GM23338 (cell line): Measurements from ENCODE around the gene SEC23IP. TPM values are rescaled to one million over a fixed set of nuclear protein-coding genes. Genes with fewer than 3 reads are reported as not detected.

Source experiments
- ATAC-seq: fragments of 200-7000 bp; cut with Tn5 transposase; 3 replicates; pipeline ENCODE4 v1.9.1; 2020
- DNase-seq: peaks from one replicate; pipeline ENCODE4 v3.0.0-alpha.2; 2015; ENCODE audit warnings: low spot score
- H2AFZ ChIP-seq: fragments of 200-600 bp; sonication (generic); 2 replicates; pipeline ENCODE4 v1.8.0; 2016; ENCODE audit warnings: antibody characterized with exemption, mild to moderate bottlenecking, moderate library complexity
- H3F3A ChIP-seq: fragments of 200-600 bp; sonication (generic); replicated peaks from 2 replicates; pipeline ENCODE4 v1.8.0; 2017; ENCODE audit warnings: antibody characterized with exemption, mixed run types, low read depth
- H3K27ac ChIP-seq: fragments of 200-600 bp; sonication (generic); 2 replicates; pipeline ENCODE4 v1.6.1; 2016; ENCODE audit warnings: low read depth
- H3K27me3 ChIP-seq: fragments of 200-600 bp; sonication (generic); 2 replicates; pipeline ENCODE4 v1.8.0; 2016; ENCODE audit warnings: mild to moderate bottlenecking, mixed run types, moderate library complexity; ENCODE audit not compliant: insufficient read depth
- H3K36me3 ChIP-seq: fragments of 200-600 bp; sonication (generic); 2 replicates; pipeline ENCODE4 v1.8.0; 2016; ENCODE audit warnings: mild to moderate bottlenecking; ENCODE audit not compliant: insufficient read depth
- H3K4me1 ChIP-seq: fragments of 200-600 bp; sonication (generic); 2 replicates; pipeline ENCODE4 v1.8.0; 2016; ENCODE audit warnings: mild to moderate bottlenecking, moderate library complexity; ENCODE audit not compliant: insufficient read depth
- H3K4me2 ChIP-seq: fragments of 200-600 bp; sonication (generic); 2 replicates; pipeline ENCODE4 v1.7.1; 2017; ENCODE audit warnings: mixed run types
- H3K4me3 ChIP-seq: fragments of 200-600 bp; sonication (generic); 2 replicates; pipeline ENCODE4 v1.6.1; 2016; ENCODE audit warnings: mixed run types
- H3K79me2 ChIP-seq: fragments of 200-600 bp; sonication (generic); replicated peaks from 2 replicates; pipeline ENCODE4 v1.8.0; 2017; ENCODE audit warnings: mild to moderate bottlenecking; ENCODE audit not compliant: insufficient read depth
- H3K9me2 ChIP-seq: fragments of 200-600 bp; sonication (generic); 2 replicates; pipeline ENCODE4 v1.8.0; 2017; ENCODE audit not compliant: insufficient read depth
- H4K20me1 ChIP-seq: fragments of 200-600 bp; sonication (generic); replicated peaks from 2 replicates; pipeline ENCODE4 v1.8.0; 2017; ENCODE audit warnings: mild to moderate bottlenecking; ENCODE audit not compliant: insufficient read depth
- H3K27ac Mint-ChIP-seq: 2 replicates; pipeline ENCODE4 v1.8.0; 2020; ENCODE audit warnings: inconsistent platforms, mild to moderate bottlenecking, moderate library complexity, mixed read lengths
- H3K27me3 Mint-ChIP-seq: 3 replicates; pipeline ENCODE4 v1.8.0; 2022; ENCODE audit warnings: low read depth, mild to moderate bottlenecking, moderate library complexity, mixed read lengths, inconsistent platforms; ENCODE audit not compliant: insufficient read depth, poor library complexity
- H3K36me3 Mint-ChIP-seq: 3 replicates; pipeline ENCODE4 v1.8.0; 2021; ENCODE audit warnings: low read depth, mild to moderate bottlenecking, inconsistent platforms, moderate library complexity, mixed read lengths
- H3K4me1 Mint-ChIP-seq: 3 replicates; pipeline ENCODE4 v1.8.0; 2020; ENCODE audit warnings: mild to moderate bottlenecking, inconsistent platforms, mixed read lengths
- H3K4me3 Mint-ChIP-seq: 3 replicates; pipeline ENCODE4 v1.8.0; 2021; ENCODE audit warnings: moderate library complexity, mild to moderate bottlenecking, inconsistent platforms, mixed read lengths
- H3K9me3 Mint-ChIP-seq: 3 replicates; pipeline ENCODE4 v1.8.0; 2020; ENCODE audit warnings: moderate library complexity, mild to moderate bottlenecking, inconsistent platforms, mixed read lengths
- CREB1 ChIP-seq: fragments of 250-450 bp; sonication (Bioruptor Pico); IDR thresholded peaks from 2 replicates; pipeline ENCODE4 v1.5.0; 2020; ENCODE audit warnings: low read depth, mild to moderate bottlenecking, moderate library complexity
- EZH2phosphoT487 ChIP-seq: fragments of 200-600 bp; sonication (generic); IDR thresholded peaks from one replicate; pipeline ENCODE4 v1.8.1; 2018; ENCODE audit warnings: antibody characterized with exemption; ENCODE audit not compliant: unreplicated experiment
- NANOG ChIP-seq: IDR thresholded peaks from 2 replicates; pipeline ENCODE4 v1.6.1; 2016; ENCODE audit warnings: antibody characterized with exemption, borderline replicate concordance
- STAT1 ChIP-seq: IDR thresholded peaks from one replicate; pipeline ENCODE4 v1.6.1; 2016; ENCODE audit warnings: antibody characterized with exemption; ENCODE audit not compliant: unreplicated experiment
- ZNF331 ChIP-seq: fragments of 250-450 bp; sonication (Bioruptor Pico); IDR thresholded peaks from 2 replicates; pipeline ENCODE4 v1.5.0; 2020; ENCODE audit warnings: low read depth, mild to moderate bottlenecking, moderate library complexity
- polyA plus RNA-seq: library from polyadenylated mRNA; unstranded; fragments of >200 nt; fragmentation: Nextera tagmentation; extraction: Ambion mirVana; gene quantifications from 2 replicates; pipeline ENCODE4 v1.2.1, GENCODE V29; 2016
- total RNA-seq: library from RNA; depleted of rRNA; stranded (reverse); fragments of >200 nt; shearing (Covaris generic); gene quantifications from 2 replicates; pipeline ENCODE4 v1.2.3, GENCODE V29; 2014
- TF ChIP-seq, protein P1 (sequence below): fragments of 250-450 bp; sonication (Bioruptor Pico); IDR thresholded peaks from 2 replicates; pipeline ENCODE4 v1.5.0; 2020; ENCODE audit warnings: mild to moderate bottlenecking, moderate library complexity
- TF ChIP-seq, protein P2 (sequence below), 2 experiments: fragments of 200-600 bp in 1 of 2; sonication (generic) in 1 of 2; conservative IDR thresholded peaks; 2 replicates each; pipeline versions ENCODE4 v1.5.1 to v1.6.1; 2016 to 2017; ENCODE audit warnings: antibody characterized with exemption in 2 of 2, low read depth in 2 of 2, mild to moderate bottlenecking in 2 of 2, moderate library complexity in 1 of 2

SEC23IP gene
- total and polyA plus RNA-seq, 2 experiments from 2014 or later, result 35.2 to 35.6 TPM

DNA sequence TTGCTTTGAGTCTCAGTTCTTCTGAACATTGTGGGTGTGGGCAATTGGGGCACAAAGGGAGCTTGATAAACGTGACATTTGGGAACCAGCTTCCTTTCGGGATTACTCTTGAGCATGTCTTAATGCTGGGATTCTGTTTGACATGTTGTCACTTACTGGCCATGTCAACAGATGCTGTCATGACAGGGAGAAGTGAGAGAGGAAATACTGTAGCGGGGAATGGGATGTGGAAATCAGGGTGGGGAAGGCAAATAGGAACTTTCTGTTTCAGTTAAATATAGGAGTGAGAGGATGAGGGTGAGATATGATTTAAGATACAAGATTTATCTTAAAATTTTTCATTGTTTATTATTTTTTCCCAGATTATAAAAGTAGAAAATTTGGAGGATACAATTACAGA lies 83.9 kb downstream of the SEC23IP start (continued):
- TF ChIP-seq, protein P1, sequence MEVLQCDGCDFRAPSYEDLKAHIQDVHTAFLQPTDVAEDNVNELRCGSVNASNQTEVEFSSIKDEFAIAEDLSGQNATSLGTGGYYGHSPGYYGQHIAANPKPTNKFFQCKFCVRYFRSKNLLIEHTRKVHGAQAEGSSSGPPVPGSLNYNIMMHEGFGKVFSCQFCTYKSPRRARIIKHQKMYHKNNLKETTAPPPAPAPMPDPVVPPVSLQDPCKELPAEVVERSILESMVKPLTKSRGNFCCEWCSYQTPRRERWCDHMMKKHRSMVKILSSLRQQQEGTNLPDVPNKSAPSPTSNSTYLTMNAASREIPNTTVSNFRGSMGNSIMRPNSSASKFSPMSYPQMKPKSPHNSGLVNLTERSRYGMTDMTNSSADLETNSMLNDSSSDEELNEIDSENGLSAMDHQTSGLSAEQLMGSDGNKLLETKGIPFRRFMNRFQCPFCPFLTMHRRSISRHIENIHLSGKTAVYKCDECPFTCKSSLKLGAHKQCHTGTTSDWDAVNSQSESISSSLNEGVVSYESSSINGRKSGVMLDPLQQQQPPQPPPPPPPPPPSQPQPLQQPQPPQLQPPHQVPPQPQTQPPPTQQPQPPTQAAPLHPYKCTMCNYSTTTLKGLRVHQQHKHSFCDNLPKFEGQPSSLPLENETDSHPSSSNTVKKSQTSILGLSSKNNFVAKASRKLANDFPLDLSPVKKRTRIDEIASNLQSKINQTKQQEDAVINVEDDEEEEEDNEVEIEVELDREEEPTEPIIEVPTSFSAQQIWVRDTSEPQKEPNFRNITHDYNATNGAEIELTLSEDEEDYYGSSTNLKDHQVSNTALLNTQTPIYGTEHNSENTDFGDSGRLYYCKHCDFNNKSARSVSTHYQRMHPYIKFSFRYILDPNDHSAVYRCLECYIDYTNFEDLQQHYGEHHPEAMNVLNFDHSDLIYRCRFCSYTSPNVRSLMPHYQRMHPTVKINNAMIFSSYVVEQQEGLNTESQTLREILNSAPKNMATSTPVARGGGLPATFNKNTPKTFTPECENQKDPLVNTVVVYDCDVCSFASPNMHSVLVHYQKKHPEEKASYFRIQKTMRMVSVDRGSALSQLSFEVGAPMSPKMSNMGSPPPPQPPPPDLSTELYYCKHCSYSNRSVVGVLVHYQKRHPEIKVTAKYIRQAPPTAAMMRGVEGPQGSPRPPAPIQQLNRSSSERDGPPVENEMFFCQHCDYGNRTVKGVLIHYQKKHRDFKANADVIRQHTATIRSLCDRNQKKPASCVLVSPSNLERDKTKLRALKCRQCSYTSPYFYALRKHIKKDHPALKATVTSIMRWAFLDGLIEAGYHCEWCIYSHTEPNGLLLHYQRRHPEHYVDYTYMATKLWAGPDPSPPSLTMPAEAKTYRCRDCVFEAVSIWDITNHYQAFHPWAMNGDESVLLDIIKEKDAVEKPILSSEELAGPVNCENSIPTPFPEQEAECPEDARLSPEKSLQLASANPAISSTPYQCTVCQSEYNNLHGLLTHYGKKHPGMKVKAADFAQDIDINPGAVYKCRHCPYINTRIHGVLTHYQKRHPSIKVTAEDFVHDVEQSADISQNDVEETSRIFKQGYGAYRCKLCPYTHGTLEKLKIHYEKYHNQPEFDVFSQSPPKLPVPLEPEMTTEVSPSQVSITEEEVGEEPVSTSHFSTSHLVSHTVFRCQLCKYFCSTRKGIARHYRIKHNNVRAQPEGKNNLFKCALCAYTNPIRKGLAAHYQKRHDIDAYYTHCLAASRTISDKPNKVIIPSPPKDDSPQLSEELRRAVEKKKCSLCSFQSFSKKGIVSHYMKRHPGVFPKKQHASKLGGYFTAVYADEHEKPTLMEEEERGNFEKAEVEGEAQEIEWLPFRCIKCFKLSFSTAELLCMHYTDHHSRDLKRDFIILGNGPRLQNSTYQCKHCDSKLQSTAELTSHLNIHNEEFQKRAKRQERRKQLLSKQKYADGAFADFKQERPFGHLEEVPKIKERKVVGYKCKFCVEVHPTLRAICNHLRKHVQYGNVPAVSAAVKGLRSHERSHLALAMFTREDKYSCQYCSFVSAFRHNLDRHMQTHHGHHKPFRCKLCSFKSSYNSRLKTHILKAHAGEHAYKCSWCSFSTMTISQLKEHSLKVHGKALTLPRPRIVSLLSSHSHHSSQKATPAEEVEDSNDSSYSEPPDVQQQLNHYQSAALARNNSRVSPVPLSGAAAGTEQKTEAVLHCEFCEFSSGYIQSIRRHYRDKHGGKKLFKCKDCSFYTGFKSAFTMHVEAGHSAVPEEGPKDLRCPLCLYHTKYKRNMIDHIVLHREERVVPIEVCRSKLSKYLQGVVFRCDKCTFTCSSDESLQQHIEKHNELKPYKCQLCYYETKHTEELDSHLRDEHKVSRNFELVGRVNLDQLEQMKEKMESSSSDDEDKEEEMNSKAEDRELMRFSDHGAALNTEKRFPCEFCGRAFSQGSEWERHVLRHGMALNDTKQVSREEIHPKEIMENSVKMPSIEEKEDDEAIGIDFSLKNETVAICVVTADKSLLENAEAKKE (CRISPR knock-in tag), result no peak
- TF ChIP-seq CREB1, result no peak
- no peak for TF ChIP-seq NANOG

DNA sequence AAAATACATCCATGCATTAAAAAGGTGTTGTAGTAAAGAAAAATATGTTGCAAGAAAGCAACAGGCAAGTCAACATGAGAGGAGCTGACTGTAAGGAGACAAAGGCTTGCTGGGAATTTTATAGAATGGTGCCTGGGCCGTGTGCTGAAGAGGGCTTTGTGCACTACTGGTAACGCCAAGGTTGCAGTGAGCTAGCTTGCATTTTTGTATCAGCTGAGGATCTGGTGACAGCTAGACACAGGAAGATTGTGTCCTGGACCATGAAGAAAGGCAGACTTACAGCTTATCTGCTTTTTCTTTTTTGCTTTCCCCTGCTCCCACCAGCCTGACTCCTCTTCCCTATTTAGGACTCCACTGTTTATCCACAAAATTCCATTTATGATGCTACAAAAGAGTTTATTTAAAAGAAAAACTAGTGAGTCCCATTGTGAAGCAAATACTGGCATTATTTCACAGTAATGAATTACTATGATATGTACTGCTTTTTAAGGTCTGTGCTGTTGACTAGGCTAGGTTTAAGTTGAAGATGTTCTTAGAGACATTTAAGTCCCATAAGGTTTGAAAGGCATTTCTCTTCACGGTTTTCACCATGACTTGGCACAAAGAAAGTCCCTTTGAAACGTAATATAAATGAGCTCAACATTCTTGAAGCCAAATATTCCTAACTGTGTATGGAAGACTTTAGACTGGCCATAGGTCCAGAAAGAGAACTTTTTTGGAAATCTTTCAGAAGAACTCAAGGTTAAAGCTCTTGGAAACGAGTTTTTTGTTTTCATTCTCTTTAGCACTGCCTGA lies 88.6 kb downstream of the SEC23IP start:
- Histone ChIP-seq H3K27me3 (no peaks in the 10 kb centered on the region), H3K79me2 (no peaks in the 10 kb centered on the region), H4K20me1 (no peaks in the 10 kb centered on the region), H3F3A (no peaks in the 10 kb centered on the region), H2AFZ (peak overlapping the region; percentile 8; the same call in 1 of the 2 replicates), H3K4me1 (peaks cover 8% of the 10 kb centered on the region; the same call in 1 of the 2 replicates), H3K4me3 (no peak overlapping the region), H3K36me3 (no peaks in the 10 kb centered on the region), H3K9me2 (0 out of 2 replicates have a peak, but pooled peaks cover 3% of the 10 kb centered on the region), H3K27ac (no peak overlapping the region), H3K4me2 (no peak overlapping the region)
- H3K36me3 Mint-ChIP-seq, result no peaks in the 10 kb centered on the region
- ATAC-seq, result no peak
- H3K27me3 Mint-ChIP-seq, result no peaks in the 10 kb centered on the region
- H3K4me1 Mint-ChIP-seq, result peaks cover 7% of the 10 kb centered on the region
- no peak for DNase-seq
- no peak overlapping the region for H3K4me3 Mint-ChIP-seq
- H3K27ac Mint-ChIP-seq, result no peak overlapping the region
- H3K9me3 Mint-ChIP-seq, result peaks cover 3% of the 10 kb centered on the region; the same call in 1 of the 3 replicates
- TF ChIP-seq ZNF331 (CRISPR knock-in tag) (no peak), EZH2phosphoT487 (no peak), STAT1 (no peak), CREB1 (no peak)
- TF ChIP-seq, protein P2, sequence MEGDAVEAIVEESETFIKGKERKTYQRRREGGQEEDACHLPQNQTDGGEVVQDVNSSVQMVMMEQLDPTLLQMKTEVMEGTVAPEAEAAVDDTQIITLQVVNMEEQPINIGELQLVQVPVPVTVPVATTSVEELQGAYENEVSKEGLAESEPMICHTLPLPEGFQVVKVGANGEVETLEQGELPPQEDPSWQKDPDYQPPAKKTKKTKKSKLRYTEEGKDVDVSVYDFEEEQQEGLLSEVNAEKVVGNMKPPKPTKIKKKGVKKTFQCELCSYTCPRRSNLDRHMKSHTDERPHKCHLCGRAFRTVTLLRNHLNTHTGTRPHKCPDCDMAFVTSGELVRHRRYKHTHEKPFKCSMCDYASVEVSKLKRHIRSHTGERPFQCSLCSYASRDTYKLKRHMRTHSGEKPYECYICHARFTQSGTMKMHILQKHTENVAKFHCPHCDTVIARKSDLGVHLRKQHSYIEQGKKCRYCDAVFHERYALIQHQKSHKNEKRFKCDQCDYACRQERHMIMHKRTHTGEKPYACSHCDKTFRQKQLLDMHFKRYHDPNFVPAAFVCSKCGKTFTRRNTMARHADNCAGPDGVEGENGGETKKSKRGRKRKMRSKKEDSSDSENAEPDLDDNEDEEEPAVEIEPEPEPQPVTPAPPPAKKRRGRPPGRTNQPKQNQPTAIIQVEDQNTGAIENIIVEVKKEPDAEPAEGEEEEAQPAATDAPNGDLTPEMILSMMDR (conservative IDR thresholded peaks at IDR 0.05; ENCODE audit: low read depth in 2 of 2), result no peak
